ENCODE data around the gene GPR139.
A peak's percentile ranks its signal among the peaks of the same experiment; 100 is the strongest.

GPR139 gene

DNA sequence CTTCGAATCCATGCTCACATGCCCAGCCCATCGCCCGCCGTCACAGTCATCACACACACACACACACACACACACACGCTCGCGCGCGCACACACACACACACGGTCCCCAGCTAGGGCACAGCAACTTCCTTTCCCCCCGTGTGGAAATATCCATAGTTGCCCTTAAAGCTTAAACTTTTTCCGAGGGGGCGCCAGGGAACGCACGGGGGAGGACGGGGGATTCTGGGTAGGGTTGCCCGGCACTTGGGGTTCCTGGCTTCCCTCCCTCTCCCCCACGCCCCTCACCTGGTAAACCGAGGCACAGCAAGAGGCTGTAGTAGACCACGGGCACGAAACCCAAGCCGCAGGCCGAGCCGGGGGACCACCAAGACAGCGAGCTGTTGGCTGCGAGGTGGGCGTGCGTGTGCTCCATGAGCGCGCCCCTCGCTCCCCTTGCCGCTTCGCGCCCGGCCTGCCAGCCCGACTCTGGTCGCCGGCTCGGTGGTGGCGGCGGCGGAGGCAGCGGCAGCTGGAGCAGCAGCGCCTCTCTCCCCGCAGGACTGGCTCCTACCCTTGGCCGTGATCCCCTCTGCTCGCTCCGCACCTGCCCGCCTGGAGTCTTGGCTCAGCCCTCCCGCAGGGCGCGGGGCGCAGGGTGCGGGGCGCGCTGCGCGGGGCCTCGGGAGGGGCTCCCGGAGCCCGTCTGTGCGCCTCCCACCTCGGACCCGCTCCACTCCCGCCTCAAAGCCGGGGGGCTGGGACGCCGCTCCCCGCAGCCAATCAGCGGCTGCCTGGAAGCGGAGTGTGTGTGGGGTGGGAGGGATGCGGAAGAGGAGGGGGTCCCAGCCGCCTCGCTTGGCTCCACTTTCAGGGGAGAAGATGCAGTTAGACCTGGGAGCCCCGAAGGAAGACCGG is at the start of gene GPR139:
Gene GPR139, minus strand, starts transcription at position 688 of the 896 bp plus-strand sequence. Its CDS starts 274 bp downstream, at position 414.
- H3K4me3 ChIP-seq (ENCODE audit: low read depth, low read length): peak within 1 kb of the TSS; percentile 57

DNA sequence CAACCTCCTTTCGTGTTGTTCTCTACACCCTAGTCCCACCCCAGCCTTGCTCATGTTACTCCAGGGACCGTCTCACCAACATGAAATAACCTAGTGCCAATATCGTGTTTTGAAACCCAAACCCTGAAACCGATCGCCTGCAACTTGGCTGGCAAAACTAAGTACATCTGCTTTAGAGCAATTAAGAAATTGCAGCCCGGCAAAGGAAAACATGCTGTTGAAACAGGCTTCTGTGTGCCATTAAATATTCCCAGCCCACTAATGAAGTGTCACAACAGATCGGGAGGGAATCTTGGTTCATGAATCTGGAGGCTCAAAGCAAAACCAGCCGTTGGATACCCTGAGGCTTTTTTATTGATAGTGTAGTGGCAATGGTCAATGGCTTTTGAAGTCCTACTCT is 48.3 kb upstream of the GPR139 start:
- H3K4me3 ChIP-seq (ENCODE audit: low read depth, low read length): no peak overlapping the region

DNA sequence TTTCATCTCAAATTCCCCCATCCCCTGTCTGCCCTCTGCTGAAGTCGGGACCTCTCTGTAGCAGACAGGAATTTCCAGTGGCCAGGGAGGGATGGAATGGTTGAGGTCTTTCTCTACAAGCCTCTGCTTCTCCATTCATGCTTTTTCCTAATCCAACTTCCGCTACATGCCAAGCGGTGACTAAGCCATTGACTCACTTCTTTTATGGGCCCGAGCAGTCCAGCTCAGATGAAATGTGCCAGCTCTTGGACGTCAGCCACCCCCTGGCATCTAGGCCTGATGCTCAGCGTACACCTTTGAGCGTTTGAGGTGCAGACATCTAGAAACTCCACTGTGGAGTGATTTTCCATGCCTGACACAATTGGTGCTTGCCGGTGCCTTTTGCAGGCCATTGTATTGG is 40.7 kb upstream of the GPR139 start:
- H3K4me3 ChIP-seq (ENCODE audit: low read depth, low read length): no peak overlapping the region

DNA sequence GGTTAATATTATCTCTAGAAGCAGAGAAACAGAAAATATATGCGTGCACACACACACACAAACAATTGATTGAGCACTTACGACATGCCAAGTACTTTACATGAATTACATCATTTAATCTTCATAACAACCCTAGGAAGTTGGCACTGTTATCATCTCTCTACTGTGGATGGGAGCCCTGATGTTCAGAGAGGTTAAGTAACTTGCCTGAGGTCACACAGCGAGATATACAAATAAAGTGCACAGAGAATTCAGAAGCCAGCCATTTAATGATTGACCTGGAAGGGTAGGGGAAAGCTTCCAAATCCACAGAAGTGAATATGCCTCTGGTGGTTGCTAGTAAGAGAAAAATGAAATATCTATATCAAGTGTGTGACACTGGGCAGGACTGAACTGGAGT is 37.5 kb upstream of the GPR139 start:
- H3K4me3 ChIP-seq (ENCODE audit: low read depth, low read length): no peak overlapping the region

DNA sequence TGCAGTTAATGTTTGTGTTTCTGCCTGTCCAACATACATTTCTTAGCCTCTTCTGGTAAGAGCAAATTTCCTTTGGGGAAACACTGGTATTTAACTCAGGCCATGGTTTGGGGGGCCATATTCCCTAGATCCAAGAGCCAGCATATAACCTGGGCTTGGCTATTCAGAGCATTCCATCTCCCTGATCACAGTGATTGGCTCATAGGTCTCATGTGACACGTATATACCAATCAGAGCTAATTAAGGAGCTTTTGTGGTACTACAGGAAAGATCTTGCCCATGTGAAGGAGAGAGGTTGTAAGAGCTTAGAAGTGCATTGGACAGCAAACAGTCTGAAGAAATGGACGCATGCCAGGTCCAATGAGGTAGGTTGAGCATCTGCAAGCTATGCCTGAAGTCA is 33.4 kb upstream of the GPR139 start:
- H3K4me3 ChIP-seq (ENCODE audit: low read depth, low read length): no peak overlapping the region

DNA sequence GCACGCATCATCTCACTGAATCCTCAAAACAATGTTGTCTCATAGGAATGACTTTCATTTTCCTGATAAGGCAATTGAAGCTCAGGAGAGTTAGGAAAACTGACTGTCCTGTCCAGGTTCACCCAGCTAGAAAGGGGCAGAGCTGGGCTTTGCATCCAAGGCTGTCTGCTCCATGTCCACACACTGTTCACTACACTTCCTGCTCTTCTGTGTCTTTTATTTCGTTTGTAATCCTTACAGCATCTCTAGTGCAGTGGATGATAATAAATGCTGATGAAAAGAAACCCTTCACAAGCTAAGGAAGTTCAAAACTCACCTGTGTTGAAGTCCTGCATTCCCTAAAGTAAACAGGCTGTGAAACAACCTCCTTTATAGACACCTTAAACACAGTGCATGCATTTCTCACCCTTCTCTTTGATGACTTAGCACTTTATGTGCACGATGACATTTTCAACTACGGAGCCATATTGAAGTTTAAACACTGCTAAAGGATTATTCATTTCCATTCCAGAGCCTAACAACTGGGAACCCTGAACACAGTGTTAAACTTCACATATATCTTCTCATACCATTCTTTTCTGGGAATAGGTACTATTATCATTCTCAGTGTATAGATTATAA is 31.0 kb upstream of the GPR139 start:
- no peak overlapping the region for H3K4me3 ChIP-seq (ENCODE audit: low read depth, low read length)

DNA sequence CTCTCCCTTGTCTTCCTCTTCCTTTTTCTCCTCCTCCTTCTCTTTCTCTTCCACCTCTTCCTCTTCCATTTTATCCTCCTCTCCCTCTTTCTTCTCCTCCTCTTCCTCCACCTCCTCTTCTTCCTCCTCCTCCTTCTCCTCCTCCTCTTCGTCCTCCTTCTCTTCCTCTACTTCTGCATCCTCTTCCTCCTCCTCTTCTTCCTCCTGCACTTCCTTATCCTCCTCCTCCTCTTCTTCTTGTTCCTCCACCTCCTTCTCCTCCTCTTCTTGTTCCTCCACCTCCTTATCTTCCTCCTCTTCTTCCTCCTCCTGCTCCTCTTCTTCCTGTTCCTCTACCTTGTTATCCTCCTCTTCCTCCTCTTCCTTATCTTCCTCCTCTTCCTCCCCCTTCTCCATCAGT is 28.8 kb upstream of the GPR139 start:
- no peak overlapping the region for H3K4me3 ChIP-seq (ENCODE audit: low read depth, low read length)

DNA sequence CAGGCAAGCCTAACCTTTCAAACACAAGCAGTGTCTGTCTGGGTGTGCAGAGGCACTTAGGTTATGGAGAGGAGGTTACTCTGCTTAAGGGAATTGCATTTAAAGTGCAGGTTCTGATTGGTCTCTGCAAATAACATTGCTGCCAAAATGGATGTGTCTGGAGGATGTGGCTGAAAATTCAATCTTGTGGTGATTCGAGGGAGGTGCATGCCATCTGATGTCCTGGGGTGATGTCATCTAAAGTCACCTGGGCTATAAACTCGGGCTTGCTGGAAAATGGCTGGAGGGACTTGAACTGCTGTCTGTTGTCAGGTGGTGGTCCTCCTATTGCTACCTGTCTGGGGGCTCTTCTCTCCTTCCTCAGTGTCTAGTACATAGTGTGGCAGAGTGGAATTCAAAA is 28.3 kb upstream of the GPR139 start:
- no peak overlapping the region for H3K4me3 ChIP-seq (ENCODE audit: low read depth, low read length)

DNA sequence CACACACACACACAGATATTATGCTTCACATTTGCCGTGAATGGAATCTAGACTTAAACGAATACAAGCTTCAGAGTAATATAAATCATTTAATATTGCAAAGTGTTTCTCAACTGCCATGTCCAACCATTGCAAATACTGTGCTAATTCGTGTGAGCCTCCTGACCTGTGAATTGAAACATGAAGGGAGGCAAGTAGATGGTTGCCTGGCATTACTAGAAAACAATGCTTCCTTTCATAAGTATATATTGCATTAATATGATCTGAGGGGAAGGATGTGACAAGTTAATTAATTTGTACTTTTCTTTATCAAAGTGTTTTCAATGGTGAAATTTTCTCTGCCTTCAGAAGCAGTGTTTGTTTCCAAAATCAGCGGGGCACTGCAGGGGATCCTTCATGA is 25.7 kb upstream of the GPR139 start:
- H3K4me3 ChIP-seq (ENCODE audit: low read depth, low read length): no peak overlapping the region

DNA sequence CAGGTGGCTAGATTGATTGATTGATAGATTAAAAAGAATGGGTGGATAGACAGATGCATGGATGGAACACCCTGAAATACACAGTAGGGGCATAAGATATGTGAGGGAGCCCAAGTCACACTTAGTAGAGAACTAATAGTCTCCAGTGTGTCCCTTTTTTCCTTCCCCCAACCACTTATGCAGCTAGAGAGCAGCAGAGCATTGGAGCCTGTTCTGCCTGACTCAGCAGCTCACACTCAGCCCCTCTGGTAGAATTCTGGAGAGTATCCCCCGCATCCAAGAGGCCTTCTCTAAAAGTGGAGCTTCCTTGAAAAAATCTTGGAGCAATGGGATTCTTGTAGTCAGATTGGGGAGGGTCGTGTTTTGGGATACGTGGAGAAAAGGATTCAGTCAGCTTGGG is 20.5 kb upstream of the GPR139 start:
- no peak overlapping the region for H3K4me3 ChIP-seq (ENCODE audit: low read depth, low read length)

DNA sequence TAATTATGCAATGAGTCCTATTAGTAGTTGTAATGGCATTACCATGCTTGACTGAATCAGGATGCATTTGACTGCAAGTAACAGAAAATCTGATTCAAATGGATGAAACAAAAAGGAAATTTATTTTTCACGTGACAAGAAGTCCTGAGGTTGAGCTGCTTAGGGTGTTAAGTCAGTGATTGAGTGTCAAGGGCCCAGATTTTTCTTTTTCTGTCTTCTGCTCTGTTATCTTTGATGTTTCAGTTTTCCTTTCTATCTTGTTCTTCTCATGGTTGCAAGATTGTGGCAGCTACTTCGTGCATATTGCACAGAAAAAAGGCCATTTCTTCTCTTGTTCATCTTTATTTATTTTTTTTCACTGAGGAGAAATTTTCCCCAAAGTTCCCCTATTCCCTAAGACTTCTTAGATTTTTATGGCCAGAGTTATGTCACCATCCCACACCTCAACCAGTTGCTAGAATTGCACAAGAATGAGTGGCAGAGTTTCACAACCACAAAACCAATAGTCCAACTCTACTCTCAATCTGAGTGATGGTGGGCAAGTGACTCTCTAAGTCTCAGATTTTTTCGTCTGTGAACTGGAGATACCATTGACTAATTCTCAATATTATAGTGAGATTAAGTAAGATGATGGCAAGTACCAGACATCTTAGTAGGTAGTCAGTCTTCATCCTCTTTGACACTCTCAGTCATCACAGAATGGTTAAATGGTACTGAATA is 15.7 kb upstream of the GPR139 start:
- no peak overlapping the region for H3K4me3 ChIP-seq (ENCODE audit: low read depth, low read length)

DNA sequence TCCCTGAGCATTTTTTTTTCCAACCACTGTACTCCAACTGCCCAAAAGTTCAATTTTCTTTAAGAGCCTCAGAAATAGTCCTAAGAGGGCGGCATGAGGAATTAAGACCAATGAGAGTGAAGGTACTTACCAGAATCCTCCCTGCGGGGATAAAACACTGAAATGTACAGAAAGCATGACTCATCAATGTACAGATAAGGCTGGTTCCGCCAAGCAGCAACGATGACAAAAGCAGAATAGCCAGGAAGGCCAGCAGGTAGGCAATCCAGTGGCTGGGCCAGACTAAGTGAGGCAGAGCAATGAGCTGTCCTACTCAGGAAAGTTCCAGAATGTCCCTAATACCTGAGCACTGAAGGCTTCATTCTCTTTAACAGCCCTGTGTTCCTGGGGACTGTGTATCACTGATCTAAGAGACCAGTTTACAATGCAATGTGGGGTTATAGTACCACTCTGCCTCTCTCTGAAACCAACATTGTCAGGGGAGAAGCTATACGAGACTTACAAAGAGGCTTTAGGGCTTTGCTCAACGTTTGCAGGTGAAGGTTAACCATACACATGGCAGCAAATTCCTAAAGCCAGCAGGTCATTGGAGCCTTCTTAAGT is 11.0 kb upstream of the GPR139 start:
- H3K4me3 ChIP-seq (ENCODE audit: low read depth, low read length): no peak overlapping the region

DNA sequence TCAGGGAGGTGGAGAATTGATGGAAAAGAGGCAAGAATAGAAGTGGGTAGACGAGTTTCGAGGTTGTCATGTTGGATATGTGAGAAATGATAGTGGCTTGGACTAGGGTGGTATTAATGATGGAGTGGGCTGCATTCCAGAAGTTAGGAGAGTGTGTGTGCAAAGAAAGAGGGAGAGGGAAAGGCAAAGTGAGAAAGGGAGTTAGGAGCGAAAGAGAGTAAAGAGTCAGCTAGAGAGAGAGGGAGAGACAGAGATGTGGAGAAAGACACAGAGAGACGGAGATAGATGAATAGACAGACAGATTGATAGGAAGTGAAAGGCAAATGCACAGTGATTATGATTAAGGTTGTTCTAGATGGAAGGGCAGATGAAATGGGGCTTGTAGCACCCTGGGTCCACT is 5.4 kb upstream of the GPR139 start:
- H3K4me3 ChIP-seq (ENCODE audit: low read depth, low read length): no peak overlapping the region

DNA sequence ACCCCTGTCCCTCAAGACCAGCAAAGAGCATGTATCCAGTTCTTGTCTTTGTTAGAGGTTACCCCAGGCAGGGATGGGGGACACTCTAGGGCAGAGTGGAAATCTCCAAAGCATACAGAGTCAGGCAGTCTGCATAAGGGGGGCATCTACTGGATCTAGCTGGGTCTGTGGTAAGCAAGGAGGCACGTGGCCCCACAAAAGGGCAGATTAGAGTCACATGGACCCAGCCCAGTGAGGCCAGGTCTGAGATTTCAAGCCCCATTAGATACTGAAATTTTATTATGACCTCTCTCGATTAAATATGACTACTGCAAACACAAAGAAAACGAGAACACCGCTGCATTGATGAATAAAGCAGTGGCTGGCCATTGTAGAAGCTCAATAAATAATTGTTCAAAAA is 1.6 kb upstream of the GPR139 start:
- H3K4me3 ChIP-seq (ENCODE audit: low read depth, low read length): no peak overlapping the region

DNA sequence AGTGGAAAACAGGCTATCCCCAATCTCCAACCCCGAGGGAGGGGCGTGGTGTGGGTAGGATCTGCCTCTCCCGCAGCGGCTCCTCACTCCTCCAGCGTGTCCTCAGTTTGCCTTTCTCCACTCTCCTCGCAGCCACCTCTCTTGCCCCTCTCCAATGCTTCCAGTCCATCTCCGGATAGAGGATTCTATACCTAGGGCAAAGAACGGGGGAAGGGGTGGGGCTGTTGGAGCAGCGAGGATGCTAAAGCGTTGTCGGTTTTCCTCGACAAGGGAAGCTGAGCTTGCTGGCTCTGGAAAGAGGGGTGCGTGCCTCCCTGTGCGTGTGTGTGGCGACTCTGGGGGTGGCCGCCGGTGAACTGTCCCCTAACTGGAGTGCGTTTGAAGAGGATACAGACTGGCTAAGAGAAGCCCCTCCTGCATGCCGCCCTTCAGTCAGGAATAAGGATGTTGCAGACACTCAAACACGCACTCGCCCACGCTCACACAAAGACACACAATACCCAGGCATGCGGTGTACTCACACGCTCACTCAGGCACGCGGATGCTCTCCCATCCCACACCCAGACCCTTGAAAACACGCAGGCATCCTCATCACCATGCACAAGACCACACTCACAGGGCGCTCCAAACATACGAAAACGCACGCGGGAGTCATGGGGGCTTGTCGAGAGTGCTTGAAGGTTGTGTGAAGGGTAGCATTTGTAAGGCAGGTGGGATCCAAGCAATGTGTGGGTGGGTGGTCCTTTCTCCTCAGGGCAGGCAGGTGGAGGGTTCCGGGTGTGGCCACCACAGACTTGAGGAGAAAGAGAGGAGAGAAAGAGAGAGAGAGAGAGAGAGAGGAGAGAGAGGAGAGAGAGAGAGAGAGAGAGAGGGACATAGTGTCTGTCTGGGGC is 655 bp upstream of the GPR139 start:
- peak overlapping the region; percentile 57 for H3K4me3 ChIP-seq (ENCODE audit: low read depth, low read length)

DNA sequence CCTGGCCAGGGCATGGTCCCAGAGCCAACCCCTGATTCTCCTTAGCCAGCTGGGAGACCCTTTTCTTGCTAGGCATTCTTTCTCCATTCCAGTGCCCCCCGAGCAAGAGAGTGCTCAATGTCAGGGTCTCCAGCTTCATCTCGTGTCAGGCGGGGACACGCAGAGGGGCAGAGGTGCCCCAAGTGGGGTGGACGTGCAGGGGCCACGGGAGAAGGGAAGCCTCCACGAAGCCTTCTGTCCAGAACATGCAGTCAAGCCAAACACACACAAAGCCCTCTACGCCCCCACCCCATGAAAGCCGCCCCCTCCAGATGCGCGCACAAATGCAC is 852 bp downstream of the GPR139 start:
- H3K4me3 ChIP-seq (ENCODE audit: low read depth, low read length): peak overlapping the region; percentile 57

DNA sequence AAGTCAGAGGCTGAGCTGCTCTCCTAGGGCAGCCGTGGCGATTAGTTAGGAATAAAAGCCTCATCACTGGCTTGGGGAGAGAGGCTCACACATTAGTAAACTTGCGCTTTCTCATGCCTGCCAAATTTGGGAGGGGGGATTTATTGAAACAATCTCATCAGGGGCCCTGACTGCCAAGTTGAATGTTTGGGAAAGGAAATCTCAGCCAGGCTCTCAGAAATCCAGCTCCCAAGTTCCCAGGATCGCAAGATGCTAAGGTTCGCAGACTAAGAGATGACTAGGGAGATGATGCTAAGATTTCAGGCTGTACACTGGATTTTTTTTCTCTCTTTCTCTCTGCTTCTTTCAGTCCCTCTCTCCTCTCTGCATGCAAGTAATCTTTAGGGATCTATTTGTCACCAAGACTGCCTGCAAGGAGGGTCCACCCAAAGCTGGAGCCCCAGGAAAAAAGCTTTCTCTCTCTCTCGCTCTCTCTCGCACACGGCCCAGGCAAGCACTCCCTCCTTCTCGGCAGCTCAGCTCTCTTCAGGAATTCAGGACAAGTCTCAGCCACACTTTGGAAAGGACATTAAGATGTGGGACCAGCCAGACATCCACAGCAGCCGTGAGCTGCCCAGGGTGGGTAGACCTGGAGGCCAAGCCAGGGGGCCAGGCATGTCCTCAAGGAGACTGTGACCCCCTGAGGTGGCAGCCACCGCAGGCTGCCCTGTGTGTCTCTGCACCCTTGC is 1.4 kb downstream of the GPR139 start:
- H3K4me3 ChIP-seq (ENCODE audit: low read depth, low read length): peak overlapping the region; percentile 57

DNA sequence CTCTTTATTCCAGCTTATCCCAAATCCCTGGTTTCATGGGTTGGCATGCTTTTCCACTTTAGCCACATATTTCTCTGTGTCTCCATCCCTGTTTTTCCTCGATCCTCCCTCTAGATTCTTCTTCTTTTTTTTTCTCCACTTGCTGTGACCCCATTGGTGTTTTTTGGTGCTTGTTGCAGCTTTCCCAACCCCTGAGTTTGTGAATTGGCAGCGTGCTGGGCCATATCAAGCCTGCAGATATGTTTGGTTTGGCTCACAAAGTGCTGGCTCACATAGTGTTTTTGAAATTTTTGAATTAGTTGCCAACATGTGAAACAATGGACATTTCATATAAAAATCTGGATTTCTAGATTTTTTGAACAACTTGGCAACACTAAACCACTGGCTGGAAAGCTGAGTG is 8.8 kb downstream of the GPR139 start:
- H3K4me3 ChIP-seq (ENCODE audit: low read depth, low read length): no peak overlapping the region

DNA sequence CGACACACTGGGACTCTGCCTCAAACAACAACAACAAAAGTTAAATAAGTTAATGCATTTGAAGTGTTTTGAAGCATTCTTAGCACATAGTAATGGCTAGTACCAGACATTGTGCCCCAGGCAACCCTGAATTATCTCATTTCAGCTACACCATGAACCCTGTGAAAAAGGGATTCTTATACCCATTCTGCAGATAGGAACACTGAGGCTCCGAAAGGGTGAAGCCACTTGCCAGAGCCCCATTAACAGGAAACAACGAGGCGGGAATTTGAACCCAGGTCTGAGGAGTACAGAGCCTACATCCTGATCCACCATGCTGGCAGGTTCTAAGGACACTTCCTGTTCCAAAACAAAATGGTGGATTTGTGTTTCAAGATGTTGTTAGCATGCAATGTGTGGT is 9.2 kb downstream of the GPR139 start:
- H3K4me3 ChIP-seq (ENCODE audit: low read depth, low read length): no peak overlapping the region

DNA sequence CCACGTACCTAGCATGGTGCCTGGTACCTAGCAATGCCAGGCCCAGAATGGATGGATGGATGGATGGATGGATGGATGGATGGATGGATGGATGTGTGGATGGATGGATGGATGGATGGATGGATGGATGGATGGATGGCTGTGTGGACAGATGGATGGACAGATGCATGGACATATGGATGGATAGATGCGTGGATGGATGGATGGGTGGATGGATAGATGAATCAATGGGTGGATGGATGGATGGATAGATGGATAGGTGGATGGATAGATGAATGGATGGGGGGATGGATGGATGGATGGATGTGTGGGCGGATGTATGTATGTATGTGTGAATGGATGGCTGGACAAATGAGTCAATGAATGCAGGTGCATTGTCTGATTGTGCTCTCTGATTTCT is 12.6 kb downstream of the GPR139 start:
- H3K4me3 ChIP-seq (ENCODE audit: low read depth, low read length): no peak overlapping the region

Measured in iPS-11a (cell line).